Measurements from ENCODE around the gene PKNOX2. TPM values are rescaled to one million over a fixed set of nuclear protein-coding genes. Genes with fewer than 3 reads are reported as not detected.

Gene PKNOX2
- total and polyA plus RNA-seq, 2 of the 8 experiments (the other 6 are each of a cell fraction or from before 2014, with no cell fraction given), result 2.0 TPM

DNA sequence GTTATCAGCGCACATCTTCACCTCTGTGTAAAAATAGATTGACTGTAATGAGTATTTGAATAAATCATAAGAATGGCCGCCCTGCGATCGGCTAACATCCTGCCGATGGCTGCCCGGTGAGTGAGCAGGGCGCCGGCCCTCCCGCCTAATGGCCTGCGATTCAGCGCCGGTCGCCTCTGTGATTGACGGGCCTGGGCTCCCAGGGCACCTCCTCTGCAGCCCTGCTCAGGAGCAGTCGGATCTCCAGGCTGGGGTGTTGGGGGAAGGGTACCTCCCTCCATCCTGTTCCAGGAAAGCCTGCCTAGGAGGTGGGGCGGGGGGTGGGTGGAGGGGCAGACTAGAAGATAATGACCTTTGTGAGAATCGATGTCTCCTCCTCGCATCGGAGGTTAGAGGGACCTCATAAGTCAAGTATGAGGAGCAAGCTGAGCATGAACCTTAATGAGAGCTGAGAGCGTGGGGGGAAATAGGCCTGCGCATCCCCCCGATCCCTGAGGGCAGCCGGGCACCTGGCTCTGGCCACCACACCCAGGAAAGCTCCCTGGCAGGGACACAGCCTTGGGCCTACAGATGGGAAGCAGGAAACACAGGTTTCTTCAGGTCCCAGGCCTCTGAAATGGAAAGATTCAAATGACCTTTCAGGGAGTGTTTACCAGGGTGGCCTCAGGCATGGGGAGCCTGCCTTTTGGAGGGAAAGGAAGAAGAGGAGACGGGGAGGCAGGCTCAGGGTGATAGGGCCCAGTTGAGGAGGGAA, 71.7 kb downstream of the PKNOX2 start:
- POLR2A ChIA-PET (ENCODE audit: partially characterized antibody), result interaction anchor here (0.9 kb wide), 1 partner anchor 40 kb away, joined by 3 read pairs; no protein-coding TSS in a partner anchor
- Histone ChIP-seq H3K14ac (ENCODE audit: insufficient read length) (no peak overlapping the region), H3K36me3 (ENCODE audit: control insufficient read depth in 2 of 4, insufficient read depth in 4 of 4, low read length in 3 of 4) (no peaks in the 10 kb centered on the region), H3K4ac (replicated peaks; ENCODE audit: insufficient read length, low read depth, low read length) (no peak overlapping the region), H2BK12ac (ENCODE audit: low read depth, low read length) (no peak overlapping the region; the same call in 1 of the 2 replicates), H3K27ac (ENCODE audit: low read depth, low read length) (no peak overlapping the region), H4K5ac (ENCODE audit: insufficient read length, low read depth, low read length) (no peak overlapping the region), H4K8ac (ENCODE audit: extremely low read depth, insufficient read depth, low read length) (no peak overlapping the region), H3K23me2 (ENCODE audit: low read depth, low read length) (no peaks in the 10 kb centered on the region), H2BK20ac (ENCODE audit: low read length) (0 out of 2 replicates have a peak overlapping the region, but pooled peaks have one; percentile 26), H3K4me1 (replicated peaks in 1 of 4; ENCODE audit: control insufficient read depth in 3 of 4, insufficient read depth in 4 of 4, low read length in 3 of 4) (peaks cover 0 to 14% (median 8%) of the 10 kb centered on the region in 4 experiments; a peak in 5 of 7 replicates), H2AFZ (ENCODE audit: low read length) (no peak overlapping the region), H3K4me3 (ENCODE audit: extremely low read depth in 1 of 4, insufficient read depth in 2 of 4, low read depth in 3 of 4, low read length in 4 of 4) (no peak overlapping the region), H3K4me2 (ENCODE audit: insufficient read depth in 1 of 2, low read depth in 2 of 2, low read length in 2 of 2) (no peak overlapping the region), H3K79me2 (ENCODE audit: control insufficient read depth in 1 of 2, insufficient read depth in 2 of 2, low read length in 2 of 2) (no peaks in the 10 kb centered on the region), H3K27me3 (replicated peaks in 1 of 4; ENCODE audit: control insufficient read depth in 3 of 4, extremely low read depth in 1 of 4, insufficient read depth in 3 of 4, low read length in 3 of 4) (peaks cover 0 to 4% (median 0%) of the 10 kb centered on the region in 4 experiments; a peak in 1 of 7 replicates), H2AK5ac (ENCODE audit: low read depth, low read length) (no peak overlapping the region), H3K56ac (replicated peaks; ENCODE audit: insufficient read length, low read depth, low read length) (no peak overlapping the region), H4K91ac (replicated peaks; ENCODE audit: insufficient read length, low read length) (no peak overlapping the region), H3K9ac (replicated peaks in 1 of 4; ENCODE audit: extremely low read depth in 1 of 4, low read depth in 3 of 4, low read length in 3 of 4) (no peak overlapping the region), H3K23ac (ENCODE audit: insufficient read length) (no peak overlapping the region), H3K9me3 (ENCODE audit: insufficient read depth in 2 of 2, low read depth in 1 of 2, low read length in 1 of 2) (no peaks in the 10 kb centered on the region), H3K18ac (ENCODE audit: extremely low read depth, low read length) (peak overlapping the region; percentile 9; the same call in 1 of the 2 replicates), H2BK15ac (ENCODE audit: low read length) (no peak overlapping the region), H3K79me1 (ENCODE audit: low read depth, low read length) (no peaks in the 10 kb centered on the region), H2BK5ac (ENCODE audit: low read depth, low read length) (peak overlapping the region; percentile 45; the same call in 1 of the 2 replicates), H4K20me1 (replicated peaks in 1 of 2; ENCODE audit: control insufficient read depth in 1 of 2, insufficient read depth in 2 of 2, low read length in 2 of 2) (no peaks in the 10 kb centered on the region), H2BK120ac (replicated peaks; ENCODE audit: low read depth, low read length) (no peak overlapping the region)
- FAIRE-seq, result no peak
- 89% methylated on average over 19 of the region's 24 CpGs; no CpG with 5 or more reads in 1 of the 2 experiments for WGBS, 2 experiments (ENCODE audit: extremely low coverage in 1 of 2, insufficient coverage in 1 of 2, insufficient read length in 1 of 2, insufficient replicate concordance in 2 of 2, low coverage in 1 of 2, low lambda C conversion rate in 2 of 2, missing lambda C conversion rate in 1 of 2)
- CTCF ChIA-PET (ENCODE audit: partially characterized antibody), result interaction anchor here (0.8 to 4.4 kb wide), 9 partner anchors 12 to 187 kb away, joined by 3 to 19 read pairs (median 4); partner anchors contain the start of gene TMEM218
- DNase-seq (ENCODE audit: low read depth in 1 of 2, low spot score in 2 of 2), result no peak
- TF ChIP-seq KDM1A (IDR thresholded peaks at IDR 0.05; ENCODE audit: borderline replicate concordance, low read length) (no peak), CHD2 (IDR thresholded peaks at IDR 0.05; ENCODE audit: low read length) (no peak), CHD1 (IDR thresholded peaks at IDR 0.05; ENCODE audit: low read depth, low read length) (no peak), BACH1 (IDR thresholded peaks at IDR 0.05; ENCODE audit: low read length) (no peak), HDAC2 (IDR thresholded peaks at IDR 0.05; ENCODE audit: borderline replicate concordance in 1 of 2, low read depth in 2 of 2, low read length in 2 of 2) (no peak), POLR2AphosphoS5 (IDR thresholded peaks at IDR 0.05; ENCODE audit: low read depth, low read length) (no peak), TBP (IDR thresholded peaks at IDR 0.05; ENCODE audit: low read depth, low read length) (no peak), BRCA1 (IDR thresholded peaks at IDR 0.05; ENCODE audit: low read depth, low read length) (no peak), SRF (IDR thresholded peaks at IDR 0.05; ENCODE audit: low read depth, low read length) (no peak), SP1 (IDR thresholded peaks at IDR 0.05; ENCODE audit: low read depth, low read length) (no peak), KDM4A (IDR thresholded peaks at IDR 0.05; ENCODE audit: low read depth, low read length, severe bottlenecking) (no peak), KDM5A (IDR thresholded peaks at IDR 0.05; ENCODE audit: low read length) (no peak), CREB1 (IDR thresholded peaks at IDR 0.05) (no peak), CBX5 (IDR thresholded peaks at IDR 0.05; ENCODE audit: low read depth, low read length) (no peak)

All from H1 (cell line).